Measurements from ENCODE around the gene GALNT7.
A peak's percentile ranks its signal among the peaks of the same experiment; 100 is the strongest.

GALNT7 gene

DNA sequence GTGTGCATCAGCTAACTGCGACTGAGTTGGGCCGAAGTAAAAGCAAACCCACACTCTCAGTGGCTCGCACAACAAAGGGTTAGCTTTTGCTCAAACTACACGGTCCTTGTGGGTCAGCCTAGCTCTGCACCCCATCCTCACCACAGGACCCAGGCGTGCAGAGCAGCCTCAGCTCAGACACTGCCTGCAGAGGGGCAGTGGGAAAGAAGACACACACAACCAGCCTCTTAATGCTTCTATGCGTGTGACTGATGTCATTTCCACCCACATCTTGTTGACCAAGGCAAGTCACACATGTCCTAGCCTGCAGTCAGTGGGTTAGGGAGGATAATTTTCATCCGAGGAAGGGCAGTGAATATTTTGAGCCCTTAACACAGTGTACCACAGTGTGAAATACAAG lies 125.1 kb downstream of the GALNT7 start:
- TF ChIP-seq EZH2phosphoT487 (conservative IDR thresholded peaks at IDR 0.05; ENCODE audit: low read length), result no peak
- TF ChIP-seq CTCF (IDR thresholded peaks at IDR 0.05; ENCODE audit: insufficient read depth, low read length, poor library complexity, severe bottlenecking), result no peak
- Histone ChIP-seq H4K20me1 (ENCODE audit: low read depth, low read length) (no peaks in the 10 kb centered on the region), H3K9me3 (ENCODE audit: insufficient read depth, low read length) (no peaks in the 10 kb centered on the region), H3K27me3 (ENCODE audit: low read length) (no peaks in the 10 kb centered on the region), H3K9ac (ENCODE audit: low read length) (no peak overlapping the region), H3K36me3 (ENCODE audit: low read length) (0 out of 2 replicates have a peak, but pooled peaks cover 3% of the 10 kb centered on the region), H3K4me2 (ENCODE audit: low read depth, low read length, poor library complexity, severe bottlenecking) (no peak overlapping the region), H3K9me2 (replicated peaks; ENCODE audit: insufficient read depth, low read length) (no peaks in the 10 kb centered on the region), H3F3A (ENCODE audit: insufficient read depth) (no peaks in the 10 kb centered on the region), H3K27ac (ENCODE audit: low read depth, low read length) (no peak overlapping the region), H2AFZ (ENCODE audit: low read depth, low read length, severe bottlenecking) (no peak overlapping the region), H3K79me2 (ENCODE audit: insufficient read depth, low read length) (no peaks in the 10 kb centered on the region), H3K4me3 (ENCODE audit: insufficient read depth, low read length, poor library complexity, severe bottlenecking) (no peak overlapping the region)

- Histone ChIP-seq H3F3A (ENCODE audit: insufficient read depth) (no peaks in the 10 kb centered on the region), H2AFZ (ENCODE audit: low read depth, low read length, severe bottlenecking) (no peak overlapping the region), H3K4me2 (ENCODE audit: low read depth, low read length, poor library complexity, severe bottlenecking) (no peak overlapping the region), H4K20me1 (ENCODE audit: low read depth, low read length) (no peaks in the 10 kb centered on the region), H3K9me3 (ENCODE audit: insufficient read depth, low read length) (no peaks in the 10 kb centered on the region), H3K9ac (ENCODE audit: low read length) (no peak overlapping the region), H3K79me2 (ENCODE audit: insufficient read depth, low read length) (no peaks in the 10 kb centered on the region), H3K27me3 (ENCODE audit: low read length) (no peaks in the 10 kb centered on the region), H3K27ac (ENCODE audit: low read depth, low read length) (no peak overlapping the region), H3K4me3 (ENCODE audit: insufficient read depth, low read length, poor library complexity, severe bottlenecking) (no peak overlapping the region), H3K36me3 (ENCODE audit: low read length) (0 out of 2 replicates have a peak, but pooled peaks cover 3% of the 10 kb centered on the region), H3K9me2 (replicated peaks; ENCODE audit: insufficient read depth, low read length) (no peaks in the 10 kb centered on the region)
- no peak for TF ChIP-seq CTCF (IDR thresholded peaks at IDR 0.05; ENCODE audit: insufficient read depth, low read length, poor library complexity, severe bottlenecking)
- no peak for TF ChIP-seq EZH2phosphoT487 (conservative IDR thresholded peaks at IDR 0.05; ENCODE audit: low read length)
Observed at GRCh38 chr4:173294444-173294843, 125.8 kb downstream of the GALNT7 start.

GRCh38 chr4:173301518-173302201 lies 133.0 kb downstream of the GALNT7 start:
- H3K27ac ChIP-seq (ENCODE audit: low read depth, low read length), result no peak overlapping the region
- no peak overlapping the region for H3K4me3 ChIP-seq (ENCODE audit: insufficient read depth, low read length, poor library complexity, severe bottlenecking)
- H2AFZ ChIP-seq (ENCODE audit: low read depth, low read length, severe bottlenecking), result no peak overlapping the region
- H3K9me3 ChIP-seq (ENCODE audit: insufficient read depth, low read length), result no peaks in the 10 kb centered on the region
- H3K9me2 ChIP-seq (replicated peaks; ENCODE audit: insufficient read depth, low read length), result no peaks in the 10 kb centered on the region
- H3F3A ChIP-seq (ENCODE audit: insufficient read depth), result no peaks in the 10 kb centered on the region
- TF ChIP-seq CTCF (IDR thresholded peaks at IDR 0.05; ENCODE audit: insufficient read depth, low read length, poor library complexity, severe bottlenecking), result peak; percentile 61
- TF ChIP-seq EZH2phosphoT487 (conservative IDR thresholded peaks at IDR 0.05; ENCODE audit: low read length), result no peak
- H4K20me1 ChIP-seq (ENCODE audit: low read depth, low read length), result no peaks in the 10 kb centered on the region
- no peak overlapping the region for H3K4me2 ChIP-seq (ENCODE audit: low read depth, low read length, poor library complexity, severe bottlenecking)
- H3K27me3 ChIP-seq (ENCODE audit: low read length), result no peaks in the 10 kb centered on the region
- 0 out of 2 replicates have a peak, but pooled peaks cover 8% of the 10 kb centered on the region for H3K36me3 ChIP-seq (ENCODE audit: low read length)
- no peak overlapping the region for H3K9ac ChIP-seq (ENCODE audit: low read length)
- H3K79me2 ChIP-seq (ENCODE audit: insufficient read depth, low read length), result no peaks in the 10 kb centered on the region

Data from SU-DHL-6 (cell line).